ENCODE measurements around the gene ALDH9A1. TPM values are rescaled to one million over a fixed set of nuclear protein-coding genes. Genes with fewer than 3 reads are reported as not detected.

The ALDH9A1 gene
- total and polyA plus RNA-seq, 2 donors (not counting 3 experiments of a cell fraction or from before 2014, with no cell fraction given), result 25.5 to 47.4 TPM

GRCh38 chr1:165647517-165647916 lies 50.8 kb downstream of the ALDH9A1 start:
- Histone ChIP-seq H4K20me1 (replicated peaks; ENCODE audit: control insufficient read depth, extremely low read depth, insufficient read depth, low read length) (no peaks in the 10 kb centered on the region), H3K27ac (ENCODE audit: insufficient read depth, low read depth, low read length) (no peak overlapping the region), H3K4me3 (replicated peaks in 1 of 3; ENCODE audit: insufficient read depth in 1 of 3, low read depth in 1 of 3, low read length in 3 of 3) (no peak overlapping the region), H2AFZ (ENCODE audit: low read depth, low read length) (no peak overlapping the region), H3K9me3 (replicated peaks; ENCODE audit: control insufficient read depth, insufficient read depth, low read length) (no peaks in the 10 kb centered on the region), H3K27me3 (ENCODE audit: control insufficient read depth in 2 of 2, insufficient read depth in 2 of 2, low read length in 2 of 2) (no peaks in the 10 kb centered on the region), H3K4me1 (ENCODE audit: control insufficient read depth, extremely low read depth, insufficient read depth, low read length) (peaks cover 7% of the 10 kb centered on the region), H3K9ac (replicated peaks; ENCODE audit: extremely low read depth, insufficient read depth, low read length) (no peak overlapping the region), H3K79me2 (ENCODE audit: control insufficient read depth, insufficient read depth, low read length) (peaks cover 25% of the 10 kb centered on the region), H3K9me1 (replicated peaks; ENCODE audit: control insufficient read depth, extremely low read depth, insufficient read depth, low read length) (no peaks in the 10 kb centered on the region), H3K4me2 (ENCODE audit: insufficient read depth, low read length) (no peak overlapping the region), H3K36me3 (ENCODE audit: control insufficient read depth in 2 of 2, extremely low read depth in 1 of 2, insufficient read depth in 2 of 2, low read length in 2 of 2) (peaks cover 2 to 6% of the 10 kb centered on the region in 2 experiments)
- ChIA-PET CTCF (interaction anchor here (1.0 to 1.6 kb wide), 7 partner anchors 12 to 55 kb away, joined by 3 to 6 read pairs (median 3); partner anchors contain the start of genes ALDH9A1 and MGST3), POLR2A (interaction anchor here (1.0 kb wide), 1 partner anchor 11 kb away, joined by 5 read pairs; no protein-coding TSS in a partner anchor)
- TF ChIP-seq MAX (IDR thresholded peaks at IDR 0.05; ENCODE audit: insufficient read depth, insufficient read length) (no peak), CTCF (IDR thresholded peaks at IDR 0.05; ENCODE audit: extremely low read depth in 1 of 2, insufficient read depth in 1 of 2, low read depth in 1 of 2, low read length in 2 of 2) (no peak), EZH2 (IDR thresholded peaks at IDR 0.05; ENCODE audit: borderline replicate concordance, low read depth, low read length, severe bottlenecking) (no peak), JUN (IDR thresholded peaks at IDR 0.05; ENCODE audit: borderline replicate concordance, insufficient read depth, insufficient read length, low read depth) (no peak), POLR2AphosphoS5 (IDR thresholded peaks at IDR 0.05; ENCODE audit: insufficient read depth, low read depth, low read length) (no peak), GATA2 (IDR thresholded peaks at IDR 0.05; ENCODE audit: insufficient read depth, insufficient read length, low read depth, low read length) (no peak), POLR2A (IDR thresholded peaks at IDR 0.05; ENCODE audit: low read depth, low read length) (no peak), FOS (IDR thresholded peaks at IDR 0.05; ENCODE audit: borderline replicate concordance, insufficient read depth, low read length) (no peak), MYC (IDR thresholded peaks at IDR 0.05; ENCODE audit: low read depth, low read length) (no peak)
- intact Hi-C loops (cut with micrococcal nuclease) (no loop called here), dilution Hi-C loops (cut with MboI; ENCODE audit: extremely low pct_ligation_motif_present, low sequenced_read_pairs) (no loop called here)
- FAIRE-seq (no peak), DNase-seq (ENCODE audit: low read depth, low spot score) (no peak)
- BruUV-seq (replicated peaks), result no TSS peak

Measured in endothelial cell of umbilical vein (primary cell).